Uterus (tissue), 2 donors: ENCODE measurements around the gene ZNF521.

Experiments used
- POLR2A ChIP-seq, 2 donors: fragments of 450-650 bp; IDR thresholded peaks; one replicate each; pipeline ENCODE4 v1.6.1; 2016; ENCODE audit warnings: antibody characterized with exemption in 2 of 2, mild to moderate bottlenecking in 1 of 2, moderate library complexity in 1 of 2
- TF ChIP-seq, protein P1 (sequence below), 4 experiments: fragments of 200-600 bp in 2 of 4; fragments of 450-650 bp in 2 of 4; sonication (generic) in 2 of 4; IDR thresholded peaks; one replicate each; pipeline ENCODE4 v1.5.1; 2016 to 2019; ENCODE audit warnings: antibody characterized with exemption in 4 of 4, mild to moderate bottlenecking in 2 of 4, moderate library complexity in 1 of 4

DNA sequence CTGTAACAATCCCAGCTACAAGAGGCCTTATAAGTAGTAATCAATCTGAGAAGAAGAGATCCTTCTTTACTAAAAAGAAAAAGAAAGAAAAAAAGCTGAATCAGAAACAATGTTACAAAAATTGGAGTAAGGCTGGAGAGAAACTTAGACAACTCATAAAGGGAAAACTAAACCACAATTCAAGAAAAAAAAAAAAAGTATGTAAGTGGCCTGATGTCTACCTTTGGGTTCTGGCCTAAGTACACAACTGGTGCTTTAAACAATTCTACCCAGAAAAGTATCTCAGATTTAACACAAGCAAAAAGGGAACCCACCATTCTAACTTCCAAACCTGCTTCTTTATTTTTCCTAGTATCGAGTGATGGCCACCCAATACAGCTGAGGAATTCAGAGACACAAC is 45.3 kb downstream of the ZNF521 start:
- TF ChIP-seq, protein P1, sequence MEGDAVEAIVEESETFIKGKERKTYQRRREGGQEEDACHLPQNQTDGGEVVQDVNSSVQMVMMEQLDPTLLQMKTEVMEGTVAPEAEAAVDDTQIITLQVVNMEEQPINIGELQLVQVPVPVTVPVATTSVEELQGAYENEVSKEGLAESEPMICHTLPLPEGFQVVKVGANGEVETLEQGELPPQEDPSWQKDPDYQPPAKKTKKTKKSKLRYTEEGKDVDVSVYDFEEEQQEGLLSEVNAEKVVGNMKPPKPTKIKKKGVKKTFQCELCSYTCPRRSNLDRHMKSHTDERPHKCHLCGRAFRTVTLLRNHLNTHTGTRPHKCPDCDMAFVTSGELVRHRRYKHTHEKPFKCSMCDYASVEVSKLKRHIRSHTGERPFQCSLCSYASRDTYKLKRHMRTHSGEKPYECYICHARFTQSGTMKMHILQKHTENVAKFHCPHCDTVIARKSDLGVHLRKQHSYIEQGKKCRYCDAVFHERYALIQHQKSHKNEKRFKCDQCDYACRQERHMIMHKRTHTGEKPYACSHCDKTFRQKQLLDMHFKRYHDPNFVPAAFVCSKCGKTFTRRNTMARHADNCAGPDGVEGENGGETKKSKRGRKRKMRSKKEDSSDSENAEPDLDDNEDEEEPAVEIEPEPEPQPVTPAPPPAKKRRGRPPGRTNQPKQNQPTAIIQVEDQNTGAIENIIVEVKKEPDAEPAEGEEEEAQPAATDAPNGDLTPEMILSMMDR (IDR thresholded peaks at IDR 0.05), result no peak
- no peak for TF ChIP-seq POLR2A (IDR thresholded peaks at IDR 0.05)
